22Rv1 (cell line): ENCODE results near the gene SHISA8.
"Not testable (repeated sequence)": the region's sequence is repeated elsewhere in the genome, so short reads cannot be mapped to it uniquely, and the experiment has no call there.

ENCODE experiments used
- ZFX ChIP-seq: fragments of 450-650 bp; IDR thresholded peaks from 2 replicates; pipeline ENCODE4 v1.6.1; 2017; ENCODE audit warnings: antibody characterized with exemption, borderline replicate concordance
- TF ChIP-seq, protein P1 (sequence below): fragments of 450-650 bp; IDR thresholded peaks from 2 replicates; pipeline ENCODE4 v1.5.1; 2017; ENCODE audit warnings: mild to moderate bottlenecking

DNA sequence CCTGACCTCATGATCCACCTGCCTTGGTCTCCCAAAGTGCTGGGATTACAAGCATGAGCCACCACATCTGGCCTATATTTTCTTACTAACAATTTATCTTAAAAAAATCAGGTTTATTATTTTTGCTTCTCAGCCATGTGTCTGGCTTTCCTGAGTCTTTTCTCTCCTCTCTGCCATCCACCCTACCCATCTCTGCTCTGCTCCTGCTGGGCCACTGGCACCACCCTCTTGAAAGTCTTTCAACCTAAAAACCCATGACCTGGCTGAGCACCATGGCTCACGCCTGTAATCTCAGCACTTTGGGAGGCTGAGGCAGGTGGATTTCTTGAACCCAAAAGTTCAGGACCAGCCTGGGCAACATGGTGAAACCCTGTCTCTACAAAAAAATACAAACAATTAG, 44.8 kb downstream of the SHISA8 start:
- TF ChIP-seq, protein P1, sequence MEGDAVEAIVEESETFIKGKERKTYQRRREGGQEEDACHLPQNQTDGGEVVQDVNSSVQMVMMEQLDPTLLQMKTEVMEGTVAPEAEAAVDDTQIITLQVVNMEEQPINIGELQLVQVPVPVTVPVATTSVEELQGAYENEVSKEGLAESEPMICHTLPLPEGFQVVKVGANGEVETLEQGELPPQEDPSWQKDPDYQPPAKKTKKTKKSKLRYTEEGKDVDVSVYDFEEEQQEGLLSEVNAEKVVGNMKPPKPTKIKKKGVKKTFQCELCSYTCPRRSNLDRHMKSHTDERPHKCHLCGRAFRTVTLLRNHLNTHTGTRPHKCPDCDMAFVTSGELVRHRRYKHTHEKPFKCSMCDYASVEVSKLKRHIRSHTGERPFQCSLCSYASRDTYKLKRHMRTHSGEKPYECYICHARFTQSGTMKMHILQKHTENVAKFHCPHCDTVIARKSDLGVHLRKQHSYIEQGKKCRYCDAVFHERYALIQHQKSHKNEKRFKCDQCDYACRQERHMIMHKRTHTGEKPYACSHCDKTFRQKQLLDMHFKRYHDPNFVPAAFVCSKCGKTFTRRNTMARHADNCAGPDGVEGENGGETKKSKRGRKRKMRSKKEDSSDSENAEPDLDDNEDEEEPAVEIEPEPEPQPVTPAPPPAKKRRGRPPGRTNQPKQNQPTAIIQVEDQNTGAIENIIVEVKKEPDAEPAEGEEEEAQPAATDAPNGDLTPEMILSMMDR, result not testable (repeated sequence)
- TF ChIP-seq ZFX, result not testable (repeated sequence)
